Stimulated activated CD8-positive, alpha-beta memory T cell treated with anti-CD3 and anti-CD28 coated beads, Interleukin-7, amount 100 ng/mL, for 4 hours (primary cell): ENCODE data around the gene NFE2.

Experiments used
- DNase-seq, 2 donors: peaks; one replicate each; pipeline ENCODE4 v3.0.0-alpha.2; 2020; ENCODE audit warnings: low read depth in 2 of 2

NFE2 gene

GRCh38 chr12:54306925-54307741 is 6.3 kb upstream of the NFE2 start:
- no peak for DNase-seq

GRCh38 chr12:54304187-54304810 is 3.5 kb upstream of the NFE2 start:
- peak in 1 of 2 donors; percentile 19 for DNase-seq

DNA sequence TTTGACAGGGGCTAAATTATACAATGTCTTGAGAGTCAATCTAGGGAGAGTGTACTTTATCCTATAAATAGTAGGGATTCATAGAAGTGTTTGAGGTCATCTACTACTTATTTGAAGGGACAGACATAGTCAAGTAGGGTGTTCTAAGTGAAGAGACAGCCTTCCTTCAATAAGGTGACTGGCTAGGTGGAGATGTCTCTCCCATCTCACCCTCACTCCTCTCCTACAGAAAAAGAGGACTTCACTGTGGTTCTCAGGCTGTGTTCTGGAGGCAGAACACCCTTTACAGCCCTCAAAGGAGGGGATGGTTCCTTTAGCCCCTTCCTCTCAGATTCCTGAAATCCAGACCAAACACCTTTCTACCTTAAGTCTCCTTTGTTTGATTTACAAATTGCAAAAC is 2.8 kb upstream of the NFE2 start:
- DNase-seq, result no peak

DNA sequence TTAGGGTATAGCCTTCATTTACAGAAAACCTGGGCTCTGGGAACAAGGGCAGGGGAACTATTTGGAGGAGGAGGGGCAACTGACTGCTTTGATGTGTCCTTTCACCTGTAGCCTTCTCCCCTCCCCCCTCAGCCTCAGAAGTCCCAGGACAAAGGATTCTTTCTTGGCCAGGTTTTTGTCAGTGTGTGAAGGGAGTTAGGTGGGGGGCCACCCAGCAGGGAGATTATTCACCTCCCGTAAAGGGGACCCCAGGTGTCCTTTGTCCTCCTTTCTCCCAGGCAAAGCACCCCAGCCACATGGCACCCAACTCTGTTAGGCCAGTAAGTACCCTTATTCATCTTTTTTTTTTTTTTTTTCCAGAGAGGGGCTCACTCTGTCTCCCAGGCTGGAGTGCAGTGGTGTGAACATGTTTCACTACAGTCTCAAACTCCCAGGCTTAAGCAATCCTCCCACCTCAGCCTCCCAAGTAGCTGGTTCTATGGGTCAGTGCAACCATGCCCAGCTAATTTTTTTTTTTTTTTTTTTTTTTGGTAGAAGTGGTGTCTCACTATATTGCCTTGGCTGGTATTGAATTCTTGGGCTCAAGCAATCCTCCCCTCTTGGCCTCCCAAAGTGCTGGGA is 723 bp upstream of the NFE2 start:
- DNase-seq, result no peak

- no peak for DNase-seq
Measured at GRCh38 chr12:54300225-54300731, 537 bp downstream of the NFE2 start.

- DNase-seq, result no peak
Measured at GRCh38 chr12:54299515-54300224, 1.1 kb downstream of the NFE2 start.

GRCh38 chr12:54298904-54299303 is 1.9 kb downstream of the NFE2 start:
- DNase-seq, result no peak

GRCh38 chr12:54296393-54297099 is 4.3 kb downstream of the NFE2 start:
- no peak for DNase-seq

- no peak for DNase-seq
Measured at GRCh38 chr12:54294953-54295566, 5.8 kb downstream of the NFE2 start.

DNA sequence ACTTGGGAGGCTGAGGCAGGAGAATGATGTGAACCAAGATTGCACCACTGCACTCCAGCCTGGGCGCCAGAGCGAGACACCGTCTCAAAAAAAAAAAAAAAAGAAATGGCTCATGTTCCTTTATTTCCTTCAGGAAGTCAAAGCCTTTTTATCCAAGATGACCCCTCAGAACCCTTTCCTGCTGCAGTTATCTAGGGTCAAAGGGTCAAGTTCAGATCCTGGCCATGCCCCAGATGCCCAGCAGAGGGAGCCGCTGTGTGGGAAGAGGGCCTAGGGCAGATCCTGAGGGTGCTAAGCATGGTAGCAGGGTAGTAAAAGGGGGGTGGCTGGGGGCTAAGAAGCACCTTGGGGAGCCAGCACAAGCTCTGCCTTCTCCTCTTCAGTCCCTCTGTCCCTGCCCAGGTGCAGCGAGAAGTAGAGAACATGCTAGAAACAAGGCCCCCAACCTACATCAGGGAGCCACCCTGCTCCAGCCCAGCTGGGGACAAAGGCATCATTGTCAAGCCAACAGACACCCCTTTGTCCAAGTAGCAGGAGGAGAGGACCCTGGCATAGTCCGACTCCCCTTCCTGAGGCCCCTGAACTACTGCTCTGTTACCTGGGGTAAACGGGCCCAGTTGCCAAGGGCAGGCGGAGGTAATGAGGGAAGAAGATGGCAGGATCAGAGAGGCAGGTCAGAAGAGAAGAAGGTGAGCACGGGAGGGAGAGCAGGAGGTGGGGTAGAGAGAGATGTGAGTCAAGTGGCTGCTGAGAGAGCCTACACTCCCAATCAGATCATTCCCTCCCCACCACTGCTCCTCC is 6.5 kb downstream of the NFE2 start:
- no peak for DNase-seq

DNA sequence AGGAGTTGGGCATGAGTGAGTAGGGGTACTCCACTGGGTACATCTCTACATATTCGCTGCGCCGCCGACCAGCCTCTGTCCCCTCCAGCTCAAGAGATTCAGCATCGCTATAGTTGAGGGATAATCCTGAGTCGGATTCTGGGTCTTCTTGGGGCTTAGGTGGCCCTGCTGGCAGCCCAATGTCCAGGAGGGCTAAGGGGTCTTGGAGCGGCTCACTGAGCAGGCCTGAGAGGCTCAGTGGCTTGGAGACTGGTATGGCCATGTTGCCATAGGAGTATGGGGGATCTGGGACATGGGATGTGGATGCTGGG is 7.9 kb downstream of the NFE2 start:
- DNase-seq, result no peak

DNA sequence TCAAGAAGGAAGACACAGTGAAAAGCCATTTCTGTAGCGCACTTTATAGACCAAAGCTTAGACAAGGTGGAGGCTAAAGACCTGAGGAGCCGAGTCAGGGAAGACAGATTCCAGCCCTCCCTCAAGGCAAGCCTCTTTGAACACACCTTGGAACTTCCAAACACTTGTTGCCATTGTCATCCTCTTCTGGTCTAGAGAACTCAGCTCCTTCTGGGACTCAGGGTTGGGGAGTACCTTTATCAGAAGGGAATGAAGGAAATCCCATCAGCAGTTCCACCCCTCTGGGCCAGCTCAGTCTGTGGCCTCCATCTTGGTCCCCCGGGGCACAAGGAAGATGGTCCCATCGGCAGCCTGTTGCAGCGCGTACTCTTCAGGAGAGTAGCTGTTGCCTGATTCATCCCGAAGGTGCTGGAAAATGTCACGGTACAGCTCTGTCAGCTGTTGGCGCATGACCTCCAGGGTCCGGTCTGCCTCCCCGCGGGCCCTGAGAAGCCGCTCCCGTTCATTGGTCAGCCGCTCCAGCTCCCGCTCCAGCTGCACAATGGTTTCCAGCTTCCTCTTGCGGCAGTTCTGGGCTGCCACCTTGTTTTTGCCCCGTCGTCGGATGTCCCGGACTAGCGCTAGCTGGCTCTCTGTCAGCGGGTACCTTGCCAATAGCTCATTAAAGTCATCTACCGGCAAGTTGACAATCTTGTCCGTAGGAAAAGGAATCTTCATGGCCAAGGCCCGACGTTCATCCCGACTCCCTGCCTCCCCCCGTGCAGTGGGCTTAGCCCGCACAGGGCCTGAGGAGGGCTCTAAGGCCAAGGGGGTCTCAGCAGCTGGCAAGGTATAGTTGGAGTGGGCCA is 8.5 kb downstream of the NFE2 start:
- DNase-seq, result no peak

- DNase-seq, result no peak
Measured at GRCh38 chr12:54287261-54288157, 13.3 kb downstream of the NFE2 start.

- DNase-seq, result no peak
Measured at GRCh38 chr12:54286042-54287030, 14.5 kb downstream of the NFE2 start.

DNA sequence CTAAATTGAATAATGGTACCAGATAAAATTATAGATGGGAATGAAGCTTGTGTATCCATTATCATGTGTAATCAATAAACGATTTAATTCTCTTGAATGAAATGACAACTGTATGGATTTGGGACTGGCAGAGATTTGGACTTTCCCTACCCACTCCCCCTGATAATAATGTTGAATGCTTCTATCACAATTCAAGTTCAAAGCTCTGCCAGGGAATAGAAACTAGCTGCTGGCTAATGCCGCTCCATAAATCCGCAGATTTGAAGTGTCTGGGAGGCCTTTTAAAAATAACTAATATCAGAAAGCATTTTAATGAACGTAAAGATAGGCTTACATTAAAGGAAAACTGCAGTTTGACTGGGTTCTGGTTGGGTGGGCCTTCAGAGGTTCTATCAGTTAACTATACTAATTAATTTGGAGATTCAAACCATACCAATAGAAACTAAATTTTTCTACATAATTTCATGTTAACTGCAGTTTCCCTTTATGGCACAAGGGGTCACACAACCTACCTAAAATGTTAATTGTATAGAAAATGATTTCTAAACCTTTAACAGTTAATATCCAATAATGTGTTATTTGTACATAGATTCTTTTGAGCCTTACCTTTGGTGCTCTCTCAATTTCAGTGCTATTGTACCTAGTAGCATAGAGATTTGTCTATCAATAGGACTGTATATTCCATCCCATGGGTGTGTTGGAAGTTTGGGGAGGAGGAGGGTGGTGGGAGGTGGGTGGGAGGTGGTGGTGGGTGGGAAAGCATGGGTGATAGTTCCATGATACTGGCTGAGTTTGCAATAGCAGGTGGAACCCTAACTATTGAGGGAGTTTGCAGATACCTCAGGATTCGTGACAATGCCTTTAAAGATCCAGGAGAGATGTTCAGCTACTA is 15.4 kb downstream of the NFE2 start:
- DNase-seq, result no peak
